SK-N-MC (cell line): ENCODE results near the gene DNMBP.

Experiments
- EZH2 ChIP-seq: fragments of 200-600 bp; sonication (generic); IDR thresholded peaks from one replicate; pipeline ENCODE4 v1.6.1; 2017; ENCODE audit warnings: antibody characterized with exemption
- POLR2AphosphoS5 ChIP-seq: IDR thresholded peaks from 2 replicates; pipeline ENCODE4 v1.6.1; 2012; ENCODE audit warnings: mild to moderate bottlenecking, low read depth, low read length, borderline replicate concordance

GRCh38 chr10:99995713-99996112, 14.0 kb downstream of the DNMBP start:
- no peak for TF ChIP-seq EZH2
- TF ChIP-seq POLR2AphosphoS5 = no peak
